NCI-H2081 (cell line): ENCODE data around the gene PIK3CG.

Experiments used
- DNase-seq, 2 experiments: peaks; one replicate each; lab custom pipeline; 2025; lab: John Stamatoyannopoulos, UW

PIK3CG gene

GRCh38 chr7:106858618-106859532 is 6.2 kb upstream of the PIK3CG start:
- peak in 1 of 2 experiments; percentile 34 for DNase-seq

- DNase-seq, result no peak
Measured at GRCh38 chr7:106862317-106863089, 2.6 kb upstream of the PIK3CG start.

DNA sequence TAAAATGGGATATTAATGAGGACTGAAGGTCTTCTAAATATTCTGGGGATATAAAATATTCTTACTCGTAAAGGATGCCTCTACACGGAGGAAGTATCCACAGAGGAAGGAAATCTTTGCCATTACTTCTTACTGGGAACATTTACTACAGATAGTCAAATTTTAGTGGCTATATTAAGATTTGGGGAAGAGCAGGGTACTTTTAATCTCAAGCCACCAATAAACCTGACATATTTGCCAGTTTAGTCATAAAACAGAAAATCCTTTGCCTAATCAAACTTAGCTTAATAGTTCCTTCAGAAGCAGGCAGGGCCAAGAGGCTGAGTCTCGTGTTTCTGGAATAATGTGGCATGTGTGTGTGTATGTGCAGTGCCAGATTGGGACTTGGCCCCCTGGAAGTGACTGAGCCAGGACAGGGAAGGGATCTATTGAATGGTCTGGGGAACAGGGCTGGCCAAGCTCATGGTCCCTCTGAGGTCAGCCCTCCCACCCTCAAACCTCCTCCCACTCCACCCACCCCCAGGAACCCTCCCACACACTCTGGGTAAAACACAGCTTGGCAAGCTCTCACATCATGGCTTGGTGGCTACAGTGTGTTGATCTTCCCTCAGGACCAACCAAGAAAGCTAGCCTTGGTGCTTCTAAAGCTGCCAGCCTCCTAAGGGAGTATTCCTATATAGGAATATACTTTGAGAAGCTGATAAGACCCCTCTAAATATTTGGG is 1.6 kb upstream of the PIK3CG start:
- DNase-seq, result no peak

DNA sequence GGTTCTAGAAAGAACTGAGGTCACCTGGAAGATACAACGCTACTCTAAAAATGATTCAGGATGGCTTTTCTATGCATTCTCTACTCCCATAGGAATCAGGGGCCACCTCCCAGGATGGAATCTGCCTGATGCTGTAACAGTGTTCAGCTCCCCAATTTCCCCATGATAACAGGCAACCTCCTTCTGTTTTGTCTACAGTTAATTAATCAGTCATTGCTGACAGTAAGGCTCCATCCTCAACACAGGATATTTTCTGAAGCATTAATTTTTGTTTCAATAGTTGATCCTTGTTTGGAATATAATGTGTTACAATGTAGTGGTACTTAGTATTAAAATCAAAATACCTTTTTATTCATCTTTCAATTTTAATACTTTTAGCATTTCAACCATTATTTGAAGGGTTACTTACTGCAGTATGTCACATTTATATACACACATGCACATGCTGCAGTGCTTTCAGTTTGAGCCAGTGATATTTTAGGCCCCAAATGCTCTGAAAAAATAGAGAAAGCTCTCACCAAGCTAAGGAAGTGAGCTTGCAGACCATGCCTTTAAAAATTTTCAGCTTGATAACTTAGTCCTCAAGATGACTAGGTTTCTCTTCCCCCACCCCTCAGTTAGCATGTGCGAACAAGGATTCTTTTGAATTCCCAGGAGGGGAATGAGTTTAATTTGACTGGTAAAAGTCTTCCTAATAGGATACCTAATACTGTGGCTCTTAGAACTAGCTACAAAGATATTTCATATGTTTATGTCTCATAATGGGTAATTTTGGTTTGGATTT is 592 bp upstream of the PIK3CG start:
- no peak for DNase-seq

DNA sequence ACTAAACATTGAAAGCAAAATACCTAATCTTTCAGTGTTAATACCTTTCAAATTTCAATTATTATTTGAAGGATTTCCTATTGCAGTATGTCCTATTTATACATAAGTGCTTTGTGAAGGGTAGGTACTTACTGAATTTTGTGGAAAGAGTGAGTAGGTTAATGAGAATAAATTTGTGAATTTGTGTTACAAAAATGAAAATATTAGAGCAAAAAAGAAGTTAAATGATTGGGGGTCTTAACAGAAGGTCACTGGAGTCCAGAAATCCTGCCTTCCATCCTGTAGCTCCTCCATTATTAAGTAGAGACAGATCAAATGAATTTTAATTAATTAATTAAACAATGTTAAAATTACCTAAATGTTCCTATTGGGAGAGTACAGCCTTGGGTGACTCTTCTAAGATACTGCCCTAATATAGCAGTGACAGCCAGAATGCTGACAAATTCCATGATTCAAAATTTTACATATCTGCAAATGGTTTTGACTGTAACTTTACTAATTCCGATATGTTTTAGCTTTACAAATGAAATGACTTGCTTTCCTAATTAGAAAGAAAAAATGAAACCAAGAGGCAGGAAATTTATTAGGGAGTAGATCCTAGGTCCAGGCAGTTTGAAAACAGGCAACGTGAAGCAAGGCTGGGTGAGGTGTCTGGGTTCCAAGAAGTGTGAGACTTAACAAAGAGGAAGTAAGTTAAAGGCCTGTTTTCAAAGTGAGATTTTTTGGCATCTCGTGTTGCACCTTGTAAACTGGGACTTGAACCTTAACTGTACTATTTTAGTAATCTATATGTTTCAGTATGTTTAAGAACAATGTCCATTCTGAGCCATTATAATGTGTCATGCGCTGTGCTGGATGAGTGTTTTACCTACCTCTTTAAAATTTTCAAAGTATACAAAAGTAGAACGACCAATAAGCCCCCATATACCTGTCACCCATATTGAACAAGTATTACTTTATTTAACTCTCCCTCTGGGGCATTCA is 1.5 kb downstream of the PIK3CG start:
- no peak for DNase-seq

- DNase-seq, result no peak
Measured at GRCh38 chr7:106867641-106868351, 2.7 kb downstream of the PIK3CG start.

GRCh38 chr7:106868364-106868763 is 3.3 kb downstream of the PIK3CG start:
- no peak for DNase-seq

DNA sequence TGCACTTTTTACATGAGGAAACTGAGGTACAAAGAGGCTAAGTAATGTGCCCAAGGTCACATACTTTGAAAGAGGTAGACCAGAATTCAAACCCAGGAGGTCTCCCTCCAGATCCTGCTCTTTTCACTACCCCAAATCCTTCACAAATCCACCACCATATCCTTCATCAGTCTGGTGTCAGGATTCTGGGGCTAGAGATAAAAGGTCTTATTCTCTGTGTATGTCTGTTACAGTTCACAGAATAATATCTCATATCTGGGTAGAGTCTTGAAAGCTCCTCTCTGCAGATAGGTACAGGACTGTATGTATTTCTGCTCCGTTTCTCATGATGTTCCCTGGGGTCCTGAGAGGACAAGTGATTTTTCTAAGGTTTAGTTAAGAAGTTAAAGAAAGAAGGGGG is 4.9 kb downstream of the PIK3CG start:
- DNase-seq, result no peak

- DNase-seq, result no peak
Measured at GRCh38 chr7:106870528-106870927, 5.4 kb downstream of the PIK3CG start.

GRCh38 chr7:106870983-106871410 is 5.9 kb downstream of the PIK3CG start:
- no peak for DNase-seq

DNA sequence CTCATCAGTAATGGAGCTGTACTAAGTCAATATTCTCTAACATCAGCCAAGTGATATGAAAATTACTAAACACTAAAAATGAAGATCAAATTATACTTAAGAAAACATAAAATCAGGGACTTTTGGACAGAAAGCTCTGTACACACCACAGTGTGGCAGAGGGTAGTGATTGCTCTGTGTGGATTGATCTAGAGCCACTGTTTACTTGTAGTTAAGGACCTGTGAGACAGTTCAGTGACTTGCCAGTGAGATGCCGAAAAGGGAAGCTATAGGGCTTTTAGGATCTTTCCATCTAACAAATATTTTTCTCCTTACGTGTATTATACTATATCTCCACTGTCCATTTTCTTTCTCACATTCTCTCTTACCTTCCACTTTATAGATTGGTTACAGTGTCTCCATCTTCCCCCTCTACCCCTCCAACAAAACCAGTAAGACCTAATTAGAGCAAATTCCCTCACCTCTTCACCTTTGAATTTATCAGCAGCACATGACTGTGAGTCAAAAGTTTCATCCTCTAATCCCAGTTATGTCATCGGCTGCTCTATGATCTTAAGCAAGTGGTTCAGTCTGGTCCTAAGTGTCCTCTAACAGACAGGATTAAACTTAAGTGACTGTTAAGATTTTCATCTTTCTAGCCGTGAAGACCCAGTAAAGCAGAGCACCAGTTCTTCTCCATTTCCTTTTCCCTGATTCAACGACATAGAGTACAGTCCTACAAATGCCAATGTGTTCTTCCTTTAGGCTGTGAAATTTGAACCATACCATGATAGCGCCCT is 6.9 kb downstream of the PIK3CG start:
- DNase-seq, result no peak

DNA sequence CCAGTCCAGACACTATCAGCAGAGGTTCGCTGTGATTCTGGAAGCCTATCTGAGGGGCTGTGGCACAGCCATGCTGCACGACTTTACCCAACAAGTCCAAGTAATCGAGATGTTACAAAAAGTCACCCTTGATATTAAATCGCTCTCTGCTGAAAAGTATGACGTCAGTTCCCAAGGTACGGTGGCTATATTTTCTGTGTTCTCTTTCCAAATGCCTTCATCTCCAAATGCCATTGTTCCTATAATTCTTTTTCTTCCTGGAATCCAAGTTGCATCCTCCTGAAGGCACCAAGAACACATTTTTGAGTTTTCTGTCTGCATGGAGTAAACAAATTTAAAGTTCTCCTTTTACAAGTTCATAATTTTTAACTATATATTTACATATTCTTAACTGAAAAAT is 7.7 kb downstream of the PIK3CG start:
- no peak for DNase-seq

GRCh38 chr7:106874076-106874475 is 9.0 kb downstream of the PIK3CG start:
- no peak for DNase-seq

GRCh38 chr7:106875508-106875907 is 10.4 kb downstream of the PIK3CG start:
- DNase-seq, result no peak

DNA sequence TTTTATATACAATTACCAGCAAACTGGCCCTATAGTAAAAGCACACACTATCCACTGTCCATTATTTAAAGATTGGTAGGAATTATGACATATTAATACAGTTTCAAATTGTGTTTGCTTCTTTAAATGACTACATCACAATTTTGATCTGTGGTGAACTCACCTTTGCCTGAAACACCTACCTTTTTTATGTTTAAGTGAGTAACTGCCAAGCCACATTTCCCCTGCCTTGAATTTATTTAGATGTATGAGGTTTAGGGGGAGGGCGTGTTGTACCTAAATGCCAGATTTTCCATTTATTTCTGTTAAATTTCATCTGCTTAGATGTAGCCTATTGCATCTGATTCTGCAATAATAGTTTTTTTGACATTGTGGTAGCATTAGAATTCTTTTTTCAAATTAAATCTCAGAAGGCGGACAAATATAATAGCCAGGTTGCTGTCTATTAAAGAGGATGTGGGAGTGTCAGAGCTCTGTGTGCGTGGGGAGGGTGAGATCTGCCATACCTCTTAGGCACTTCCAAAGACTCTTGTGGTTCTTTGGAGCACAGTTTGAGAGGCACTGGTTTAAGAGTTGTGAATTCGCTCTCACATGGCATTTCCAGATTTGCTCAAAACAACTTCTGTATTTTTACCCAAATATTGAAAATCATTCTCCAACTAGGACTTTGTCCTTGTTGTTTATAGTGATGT is 13.8 kb downstream of the PIK3CG start:
- DNase-seq, result no peak

DNA sequence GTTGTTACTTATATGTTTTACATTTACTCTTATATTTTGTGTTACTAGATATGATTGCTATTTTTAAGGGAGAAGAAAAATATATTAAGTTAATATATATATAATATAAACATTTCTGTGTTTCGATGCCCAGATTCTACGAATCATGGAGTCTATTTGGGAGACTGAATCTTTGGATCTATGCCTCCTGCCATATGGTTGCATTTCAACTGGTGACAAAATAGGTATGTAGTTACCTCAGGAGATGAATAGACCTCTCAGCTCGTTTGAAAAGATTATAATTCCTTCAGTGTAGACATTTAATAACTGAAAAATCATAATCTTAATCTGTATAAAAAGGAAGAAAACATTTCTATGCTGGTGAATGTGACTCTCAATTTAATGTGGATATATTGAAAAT is 16.9 kb downstream of the PIK3CG start:
- DNase-seq, result no peak

- DNase-seq, result no peak
Measured at GRCh38 chr7:106883456-106884026, 18.5 kb downstream of the PIK3CG start.

- no peak for DNase-seq
Measured at GRCh38 chr7:106885652-106886051, 20.6 kb downstream of the PIK3CG start.
